ENCODE measurements around the gene STYXL2. TPM values are rescaled to one million over a fixed set of nuclear protein-coding genes. Genes with fewer than 3 reads are reported as not detected.

STYXL2 gene
- total RNA-seq, 1 experiment from 2014 or later, result not detected

- Histone ChIP-seq H3K27me3 (ENCODE audit: control insufficient read depth, insufficient read depth, low read length) (peaks cover 8% of the 10 kb centered on the region), H3K36me3 (ENCODE audit: control insufficient read depth, insufficient read depth, low read length) (no peaks in the 10 kb centered on the region), H3K9me3 (ENCODE audit: control insufficient read depth, insufficient read depth, low read depth, low read length) (no peaks in the 10 kb centered on the region), H3K4me1 (ENCODE audit: control insufficient read depth, insufficient read depth, low read length) (no peaks in the 10 kb centered on the region), H3K4me3 (ENCODE audit: low read depth in 2 of 2, low read length in 2 of 2) (no peak overlapping the region), H3K27ac (ENCODE audit: low read length) (no peak overlapping the region)
- no peak for TF ChIP-seq POLR2AphosphoS5 (IDR thresholded peaks at IDR 0.05; ENCODE audit: low read depth, low read length)
- TF ChIP-seq SIN3A (IDR thresholded peaks at IDR 0.05; ENCODE audit: borderline replicate concordance, insufficient read depth, low read depth, low read length), result no peak
- TF ChIP-seq REST (IDR thresholded peaks at IDR 0.05; ENCODE audit: insufficient read depth in 1 of 2, low read depth in 2 of 2, low read length in 1 of 2), result no peak
- no peak for TF ChIP-seq TCF7L2 (IDR thresholded peaks at IDR 0.05; ENCODE audit: low read depth, low read length)
- TF ChIP-seq CTCF (IDR thresholded peaks at IDR 0.05), result no peak
- no peak for ATAC-seq
- intact Hi-C loops (cut with micrococcal nuclease; ENCODE audit: unreplicated experiment), result no loop called here
- in situ Hi-C loops (cut with HindIII; ENCODE audit: low pct_unique_long_range_greater_than_20kb, low sequenced_read_pairs), result no loop called here
- CTCF ChIA-PET, result no interaction called here
- no TSS peak for BruUV-seq (replicated peaks)
- DNase-seq (ENCODE audit: low read depth, low spot score), result no peak
- POLR2A ChIA-PET, result no interaction called here
Measured at GRCh38 chr1:167076136-167076710, 17.7 kb upstream of the STYXL2 start.

GRCh38 chr1:167077128-167077867, 16.6 kb upstream of the STYXL2 start:
- Histone ChIP-seq H3K9me3 (ENCODE audit: control insufficient read depth, insufficient read depth, low read depth, low read length) (no peaks in the 10 kb centered on the region), H3K36me3 (ENCODE audit: control insufficient read depth, insufficient read depth, low read length) (no peaks in the 10 kb centered on the region), H3K4me3 (ENCODE audit: low read depth in 2 of 2, low read length in 2 of 2) (no peak overlapping the region), H3K4me1 (ENCODE audit: control insufficient read depth, insufficient read depth, low read length) (no peaks in the 10 kb centered on the region; the same call in 1 of the 2 replicates), H3K27me3 (ENCODE audit: control insufficient read depth, insufficient read depth, low read length) (peaks cover 8% of the 10 kb centered on the region), H3K27ac (ENCODE audit: low read length) (no peak overlapping the region)
- ChIA-PET CTCF (no interaction called here), POLR2A (no interaction called here)
- BruUV-seq (replicated peaks), result no TSS peak
- intact Hi-C loops (cut with micrococcal nuclease; ENCODE audit: unreplicated experiment), result no loop called here
- no peak for TF ChIP-seq TCF7L2 (IDR thresholded peaks at IDR 0.05; ENCODE audit: low read depth, low read length)
- TF ChIP-seq REST (IDR thresholded peaks at IDR 0.05; ENCODE audit: insufficient read depth in 1 of 2, low read depth in 2 of 2, low read length in 1 of 2), result no peak
- TF ChIP-seq CTCF (IDR thresholded peaks at IDR 0.05), result no peak
- TF ChIP-seq SIN3A (IDR thresholded peaks at IDR 0.05; ENCODE audit: borderline replicate concordance, insufficient read depth, low read depth, low read length), result no peak
- no peak for TF ChIP-seq POLR2AphosphoS5 (IDR thresholded peaks at IDR 0.05; ENCODE audit: low read depth, low read length)
- ATAC-seq, result no peak
- in situ Hi-C loops (cut with HindIII; ENCODE audit: low pct_unique_long_range_greater_than_20kb, low sequenced_read_pairs), result no loop called here
- no peak for DNase-seq (ENCODE audit: low read depth, low spot score)

Data from Panc1 (cell line).